H9 (cell line): ENCODE data around the gene RNGTT. TPM values are rescaled to one million over a fixed set of nuclear protein-coding genes. Genes with fewer than 3 reads are reported as not detected.

Experiments
- DNase-seq: peaks from one replicate; pipeline ENCODE4 v3.0.0-alpha.2; 2017
- H2AFZ ChIP-seq: one replicate; pipeline ENCODE4 v1.6.1; 2013; ENCODE audit warnings: mild to moderate bottlenecking, low read length, control low read depth, moderate library complexity
- H2AK5ac ChIP-seq: 2 replicates; pipeline ENCODE4 v1.6.1; 2013; ENCODE audit warnings: low read length, control low read depth, mixed read lengths; ENCODE audit not compliant: insufficient read length
- H2BK120ac ChIP-seq: one replicate; pipeline ENCODE4 v1.6.1; 2013; ENCODE audit warnings: low read depth, mild to moderate bottlenecking, low read length, control low read depth, inconsistent platforms; ENCODE audit not compliant: poor library complexity, severe bottlenecking
- H2BK12ac ChIP-seq: 2 replicates; pipeline ENCODE4 v1.6.1; 2013; ENCODE audit warnings: low read length, control low read depth, mixed read lengths, low read depth; ENCODE audit not compliant: insufficient read length
- H2BK15ac ChIP-seq: 2 replicates; pipeline ENCODE4 v1.6.1; 2013; ENCODE audit warnings: low read depth, low read length, control low read depth
- H2BK20ac ChIP-seq: one replicate; pipeline ENCODE4 v1.6.1; 2013; ENCODE audit warnings: low read depth, mild to moderate bottlenecking, low read length, control low read depth, inconsistent platforms; ENCODE audit not compliant: poor library complexity, severe bottlenecking
- H2BK5ac ChIP-seq: 2 replicates; pipeline ENCODE4 v1.6.1; 2013; ENCODE audit warnings: low read length, control low read depth, mixed read lengths; ENCODE audit not compliant: insufficient read length
- H3K14ac ChIP-seq: 2 replicates; pipeline ENCODE4 v1.6.1; 2013; ENCODE audit warnings: low read length, control low read depth; ENCODE audit not compliant: insufficient read depth
- H3K18ac ChIP-seq: 2 replicates; pipeline ENCODE4 v1.6.1; 2013; ENCODE audit warnings: low read depth, mild to moderate bottlenecking, mixed read lengths, low read length, control low read depth; ENCODE audit not compliant: insufficient read length
- H3K23ac ChIP-seq: 2 replicates; pipeline ENCODE4 v1.6.1; 2013; ENCODE audit warnings: low read length, control low read depth, mixed read lengths, low read depth; ENCODE audit not compliant: insufficient read length
- H3K23me2 ChIP-seq: 2 replicates; pipeline ENCODE4 v1.6.1; 2013; ENCODE audit warnings: low read depth, mild to moderate bottlenecking, mixed read lengths, low read length, control low read depth; ENCODE audit not compliant: insufficient read length, poor library complexity, severe bottlenecking
- H3K27ac ChIP-seq: 2 replicates; pipeline ENCODE4 v1.5.1; 2013; ENCODE audit warnings: low read length, control low read depth, mixed read lengths, low read depth; ENCODE audit not compliant: insufficient read length
- H3K27me3 ChIP-seq: 2 replicates; pipeline ENCODE4 v1.6.1; 2013; ENCODE audit warnings: low read length, control low read depth, inconsistent platforms; ENCODE audit not compliant: insufficient read depth
- H3K4ac ChIP-seq: 2 replicates; pipeline ENCODE4 v1.6.1; 2013; ENCODE audit warnings: low read depth, mild to moderate bottlenecking, control low read depth, inconsistent platforms, low read length, moderate library complexity
- H3K4me1 ChIP-seq: 2 replicates; pipeline ENCODE4 v1.6.1; 2013; ENCODE audit warnings: low read length, control low read depth, inconsistent platforms; ENCODE audit not compliant: insufficient read depth
- H3K4me2 ChIP-seq: 2 replicates; pipeline ENCODE4 v1.6.1; 2013; ENCODE audit warnings: low read length, control low read depth, mixed read lengths; ENCODE audit not compliant: insufficient read length, insufficient read depth
- H3K56ac ChIP-seq: 2 replicates; pipeline ENCODE4 v1.6.1; 2013; ENCODE audit warnings: low read depth, mild to moderate bottlenecking, mixed read lengths, low read length, control low read depth; ENCODE audit not compliant: insufficient read length
- H3K79me1 ChIP-seq: 2 replicates; pipeline ENCODE4 v1.6.1; 2013; ENCODE audit warnings: low read depth, mild to moderate bottlenecking, moderate library complexity, low read length, control low read depth, inconsistent platforms; ENCODE audit not compliant: insufficient read depth, poor library complexity, severe bottlenecking
- H3K79me2 ChIP-seq: 2 replicates; pipeline ENCODE4 v1.6.1; 2013; ENCODE audit warnings: low read length, control low read depth, inconsistent platforms; ENCODE audit not compliant: insufficient read depth
- H3K9ac ChIP-seq: 2 replicates; pipeline ENCODE4 v1.6.1; 2013; ENCODE audit warnings: low read length, control low read depth, mixed read lengths; ENCODE audit not compliant: insufficient read length; ENCODE audit errors: extremely low read depth
- H3K9me3 ChIP-seq: one replicate; pipeline ENCODE4 v1.6.1; 2013; ENCODE audit warnings: low read depth, low read length, inconsistent platforms; ENCODE audit not compliant: control insufficient read depth
- H3T11ph ChIP-seq: one replicate; pipeline ENCODE4 v1.6.1; 2013; ENCODE audit warnings: mild to moderate bottlenecking, low read length, control low read depth, inconsistent platforms
- H4K20me1 ChIP-seq: one replicate; pipeline ENCODE4 v1.6.1; 2013; ENCODE audit not compliant: control insufficient read depth, insufficient read length, insufficient read depth
- H4K5ac ChIP-seq: 2 replicates; pipeline ENCODE4 v1.6.1; 2013; ENCODE audit warnings: low read depth, mild to moderate bottlenecking, mixed read lengths, low read length, control low read depth; ENCODE audit not compliant: insufficient read length
- H4K8ac ChIP-seq: replicated peaks from 2 replicates; pipeline ENCODE4 v1.6.1; 2013; ENCODE audit warnings: low read length, control low read depth, mixed read lengths, low read depth; ENCODE audit not compliant: insufficient read length
- H4K91ac ChIP-seq: 2 replicates; pipeline ENCODE4 v1.6.1; 2013; ENCODE audit warnings: low read depth, mild to moderate bottlenecking, moderate library complexity, mixed read lengths, low read length, control low read depth; ENCODE audit not compliant: insufficient read length
- H3K27ac Mint-ChIP-seq, 3 experiments: 2 replicates in 2 of 3; 3 replicates in 1 of 3; pipeline ENCODE4 v1.8.0; 2020 to 2021; ENCODE audit warnings: mixed read lengths in 3 of 3, mild to moderate bottlenecking in 1 of 3, moderate library complexity in 1 of 3
- H3K27me3 Mint-ChIP-seq: 2 replicates; pipeline ENCODE4 v1.8.0; 2021; ENCODE audit warnings: low read depth, mild to moderate bottlenecking, moderate library complexity, mixed read lengths
- H3K36me3 Mint-ChIP-seq, 3 experiments: 2 replicates in 2 of 3; 3 replicates in 1 of 3; pipeline ENCODE4 v1.8.0; 2020 to 2021; ENCODE audit warnings: low read depth in 3 of 3, mixed read lengths in 3 of 3; ENCODE audit not compliant: insufficient read depth in 1 of 3
- H3K4me1 Mint-ChIP-seq, 2 experiments: 2 replicates each; pipeline ENCODE4 v1.8.0; 2020; ENCODE audit warnings: mixed read lengths in 2 of 2
- H3K4me3 Mint-ChIP-seq, 2 experiments: 2 replicates in 1 of 2; 3 replicates in 1 of 2; pipeline ENCODE4 v1.8.0; 2020 to 2021; ENCODE audit warnings: mild to moderate bottlenecking in 2 of 2, mixed read lengths in 2 of 2, moderate library complexity in 1 of 2
- H3K9me3 Mint-ChIP-seq, 2 experiments: 2 replicates in 1 of 2; 3 replicates in 1 of 2; pipeline ENCODE4 v1.8.0; 2020; ENCODE audit warnings: mild to moderate bottlenecking in 2 of 2, mixed read lengths in 2 of 2, moderate library complexity in 1 of 2
- WGBS: extraction: QIAGEN DNeasy Blood & Tissue Kit; methylation state at CpG from one replicate; pipeline ENCODE4 v1.1.7; 2013; ENCODE audit warnings: missing lambda C conversion rate, low lambda C conversion rate, mixed read lengths; ENCODE audit not compliant: insufficient read length; ENCODE audit errors: extremely low coverage; 5-methylcytosine and 5-hydroxymethylcytosine counted together
- total RNA-seq: library from RNA; stranded (reverse); gene quantifications from 2 replicates; pipeline ENCODE4 v1.2.1, GENCODE V29; 2021
- TF ChIP-seq, protein P1 (sequence below): fragments of 200-600 bp; sonication (generic); conservative IDR thresholded peaks from 3 replicates; pipeline ENCODE4 v1.8.0; 2021; ENCODE audit warnings: antibody characterized with exemption, mild to moderate bottlenecking

Gene RNGTT
- total RNA-seq, 1 experiment from 2014 or later, result 20.5 TPM

GRCh38 chr6:88760091-88760490 lies 203.3 kb downstream of the RNGTT start:
- no peaks in the 10 kb centered on the region for H3K9me3 ChIP-seq
- H3K4me1 Mint-ChIP-seq, result peaks cover 0 to 4% of the 10 kb centered on the region in 2 experiments; a peak in 1 of 4 replicates
- no peak overlapping the region for H3K23ac ChIP-seq
- H2BK15ac ChIP-seq, result no peak overlapping the region
- H3K4me1 ChIP-seq, result no peaks in the 10 kb centered on the region
- no peak overlapping the region for H3K9ac ChIP-seq
- H3K27me3 Mint-ChIP-seq, result no peaks in the 10 kb centered on the region
- H3K14ac ChIP-seq, result no peak overlapping the region
- no peak overlapping the region for H3K27ac Mint-ChIP-seq
- H3K4me3 Mint-ChIP-seq, result no peak overlapping the region
- DNase-seq, result no peak
- H4K91ac ChIP-seq, result no peak overlapping the region
- no peak overlapping the region for H3K27ac ChIP-seq
- no peak overlapping the region for H2AFZ ChIP-seq
- no peak overlapping the region for H3K4ac ChIP-seq
- no peaks in the 10 kb centered on the region for H3K79me1 ChIP-seq
- no peak overlapping the region for H2AK5ac ChIP-seq
- H3K4me2 ChIP-seq, result no peak overlapping the region
- H3K27me3 ChIP-seq, result no peaks in the 10 kb centered on the region
- no peak overlapping the region for H2BK12ac ChIP-seq
- no peak overlapping the region for H3T11ph ChIP-seq
- H4K20me1 ChIP-seq, result no peaks in the 10 kb centered on the region
- no peaks in the 10 kb centered on the region for H3K23me2 ChIP-seq
- H3K79me2 ChIP-seq, result no peaks in the 10 kb centered on the region
- no peak overlapping the region for H4K8ac ChIP-seq
- H3K56ac ChIP-seq, result no peak overlapping the region
- H2BK20ac ChIP-seq, result no peak overlapping the region
- H4K5ac ChIP-seq, result no peak overlapping the region
- no CpG with 5 or more reads among the region's 2 CpGs for WGBS
- H3K9me3 Mint-ChIP-seq, result peaks cover 5 to 7% of the 10 kb centered on the region in 2 experiments; a peak in 4 of 5 replicates
- H3K18ac ChIP-seq, result no peak overlapping the region
- H2BK120ac ChIP-seq, result no peak overlapping the region
- TF ChIP-seq, protein P1, sequence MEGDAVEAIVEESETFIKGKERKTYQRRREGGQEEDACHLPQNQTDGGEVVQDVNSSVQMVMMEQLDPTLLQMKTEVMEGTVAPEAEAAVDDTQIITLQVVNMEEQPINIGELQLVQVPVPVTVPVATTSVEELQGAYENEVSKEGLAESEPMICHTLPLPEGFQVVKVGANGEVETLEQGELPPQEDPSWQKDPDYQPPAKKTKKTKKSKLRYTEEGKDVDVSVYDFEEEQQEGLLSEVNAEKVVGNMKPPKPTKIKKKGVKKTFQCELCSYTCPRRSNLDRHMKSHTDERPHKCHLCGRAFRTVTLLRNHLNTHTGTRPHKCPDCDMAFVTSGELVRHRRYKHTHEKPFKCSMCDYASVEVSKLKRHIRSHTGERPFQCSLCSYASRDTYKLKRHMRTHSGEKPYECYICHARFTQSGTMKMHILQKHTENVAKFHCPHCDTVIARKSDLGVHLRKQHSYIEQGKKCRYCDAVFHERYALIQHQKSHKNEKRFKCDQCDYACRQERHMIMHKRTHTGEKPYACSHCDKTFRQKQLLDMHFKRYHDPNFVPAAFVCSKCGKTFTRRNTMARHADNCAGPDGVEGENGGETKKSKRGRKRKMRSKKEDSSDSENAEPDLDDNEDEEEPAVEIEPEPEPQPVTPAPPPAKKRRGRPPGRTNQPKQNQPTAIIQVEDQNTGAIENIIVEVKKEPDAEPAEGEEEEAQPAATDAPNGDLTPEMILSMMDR, result no peak
- no peak overlapping the region for H2BK5ac ChIP-seq
- H3K36me3 Mint-ChIP-seq, result peaks cover 5 to 10% (median 5%) of the 10 kb centered on the region in 3 experiments; a peak in 5 of 7 replicates
